Astrocyte (in vitro differentiated cells and primary cell): ENCODE measurements around the gene PRKRA. TPM values are rescaled to one million over a fixed set of nuclear protein-coding genes. Genes with fewer than 3 reads are reported as not detected.
"Not testable (repeated sequence)": the region's sequence is repeated elsewhere in the genome, so short reads cannot be mapped to it uniquely, and the experiment has no call there.

Source experiments
- DNase-seq: peaks from one replicate; pipeline ENCODE4 v3.0.0-alpha.2; 2010; ENCODE audit warnings: low read depth
- FAIRE-seq: peaks from 2 replicates; lab custom pipeline; 2011; peaks lifted over from hg19 to GRCh38; lab: Jason Lieb, UNC
- H2AFZ ChIP-seq: 2 replicates; pipeline ENCODE4 v1.6.0; 2012; ENCODE audit warnings: low read depth, low read length, inconsistent platforms
- H3K27ac ChIP-seq: 2 replicates; pipeline ENCODE4 v1.5.1; 2011; ENCODE audit warnings: low read depth, low read length, inconsistent platforms
- H3K27me3 ChIP-seq: 2 replicates; pipeline ENCODE4 v1.6.0; 2011; ENCODE audit warnings: low read length, inconsistent platforms; ENCODE audit not compliant: insufficient read depth
- H3K36me3 ChIP-seq: 2 replicates; pipeline ENCODE4 v1.5.1; 2011; ENCODE audit warnings: low read length, inconsistent platforms; ENCODE audit not compliant: insufficient read depth
- H3K4me1 ChIP-seq: 2 replicates; pipeline ENCODE4 v1.5.1; 2011; ENCODE audit warnings: low read length, inconsistent platforms; ENCODE audit not compliant: insufficient read depth
- H3K4me2 ChIP-seq: 2 replicates; pipeline ENCODE4 v1.6.0; 2012; ENCODE audit warnings: low read length, inconsistent platforms
- H3K4me3 ChIP-seq: 2 replicates; pipeline ENCODE4 v1.5.1; 2011; ENCODE audit warnings: low read depth, mild to moderate bottlenecking, low read length, inconsistent platforms; ENCODE audit not compliant: insufficient read depth
- H3K79me2 ChIP-seq: 2 replicates; pipeline ENCODE4 v1.6.0; 2012; ENCODE audit warnings: mild to moderate bottlenecking, low read length, inconsistent platforms; ENCODE audit not compliant: insufficient read depth
- H3K9ac ChIP-seq: 2 replicates; pipeline ENCODE4 v1.6.0; 2012; ENCODE audit warnings: mild to moderate bottlenecking, low read length, inconsistent platforms
- H3K9me3 ChIP-seq: 2 replicates; pipeline ENCODE4 v1.5.1; 2012; ENCODE audit warnings: low read depth, mild to moderate bottlenecking, low read length, inconsistent platforms; ENCODE audit not compliant: insufficient read depth
- H4K20me1 ChIP-seq: 2 replicates; pipeline ENCODE4 v1.6.0; 2012; ENCODE audit warnings: low read length, inconsistent platforms; ENCODE audit not compliant: insufficient read depth
- H3K27ac Mint-ChIP-seq: one replicate; pipeline ENCODE4 v1.8.0; 2021; ENCODE audit warnings: mild to moderate bottlenecking, mixed read lengths; ENCODE audit not compliant: unreplicated experiment
- H3K27me3 Mint-ChIP-seq: one replicate; pipeline ENCODE4 v1.8.0; 2021; ENCODE audit warnings: low read depth, mixed read lengths; ENCODE audit not compliant: unreplicated experiment
- H3K36me3 Mint-ChIP-seq: one replicate; pipeline ENCODE4 v1.8.0; 2021; ENCODE audit warnings: low read depth, mixed read lengths; ENCODE audit not compliant: unreplicated experiment
- H3K4me1 Mint-ChIP-seq: one replicate; pipeline ENCODE4 v1.8.0; 2021; ENCODE audit warnings: low read depth, mixed read lengths; ENCODE audit not compliant: unreplicated experiment
- H3K4me3 Mint-ChIP-seq: one replicate; pipeline ENCODE4 v1.8.0; 2021; ENCODE audit warnings: mild to moderate bottlenecking, moderate library complexity, mixed read lengths; ENCODE audit not compliant: unreplicated experiment
- H3K9me3 Mint-ChIP-seq: one replicate; pipeline ENCODE4 v1.8.0; 2021; ENCODE audit warnings: mild to moderate bottlenecking, mixed read lengths; ENCODE audit not compliant: unreplicated experiment
- EZH2 ChIP-seq: IDR thresholded peaks from 2 replicates; pipeline ENCODE4 v1.6.1; 2012; ENCODE audit warnings: mild to moderate bottlenecking, low read length, inconsistent platforms; ENCODE audit not compliant: insufficient read depth
- total RNA-seq: library from RNA; stranded (reverse); gene quantifications from 2 replicates; pipeline ENCODE4 v1.2.1, GENCODE V29; 2021
- TF ChIP-seq, protein P1 (sequence below): IDR thresholded peaks from 2 replicates; pipeline ENCODE4 v1.5.1; 2011; ENCODE audit warnings: low read depth, mild to moderate bottlenecking, inconsistent platforms, low read length, moderate library complexity; ENCODE audit not compliant: insufficient read depth

The PRKRA gene
- total RNA-seq, 1 donor from 2014 or later, result 43.2 TPM

- Mint-ChIP-seq H3K36me3 (peaks cover 42% of the 10 kb centered on the region), H3K4me3 (no peak overlapping the region), H3K9me3 (peaks cover 7% of the 10 kb centered on the region), H3K27ac (no peak overlapping the region), H3K27me3 (no peaks in the 10 kb centered on the region), H3K4me1 (no peaks in the 10 kb centered on the region)
- Histone ChIP-seq H3K4me1 (peaks cover 3% of the 10 kb centered on the region), H4K20me1 (no peaks in the 10 kb centered on the region), H3K27me3 (no peaks in the 10 kb centered on the region), H2AFZ (no peak overlapping the region), H3K79me2 (peaks cover 33% of the 10 kb centered on the region), H3K36me3 (peaks cover 14% of the 10 kb centered on the region), H3K4me3 (no peak overlapping the region), H3K9me3 (no peaks in the 10 kb centered on the region), H3K9ac (no peak overlapping the region), H3K27ac (no peak overlapping the region), H3K4me2 (no peak overlapping the region)
- TF ChIP-seq EZH2, result no peak
- TF ChIP-seq, protein P1, sequence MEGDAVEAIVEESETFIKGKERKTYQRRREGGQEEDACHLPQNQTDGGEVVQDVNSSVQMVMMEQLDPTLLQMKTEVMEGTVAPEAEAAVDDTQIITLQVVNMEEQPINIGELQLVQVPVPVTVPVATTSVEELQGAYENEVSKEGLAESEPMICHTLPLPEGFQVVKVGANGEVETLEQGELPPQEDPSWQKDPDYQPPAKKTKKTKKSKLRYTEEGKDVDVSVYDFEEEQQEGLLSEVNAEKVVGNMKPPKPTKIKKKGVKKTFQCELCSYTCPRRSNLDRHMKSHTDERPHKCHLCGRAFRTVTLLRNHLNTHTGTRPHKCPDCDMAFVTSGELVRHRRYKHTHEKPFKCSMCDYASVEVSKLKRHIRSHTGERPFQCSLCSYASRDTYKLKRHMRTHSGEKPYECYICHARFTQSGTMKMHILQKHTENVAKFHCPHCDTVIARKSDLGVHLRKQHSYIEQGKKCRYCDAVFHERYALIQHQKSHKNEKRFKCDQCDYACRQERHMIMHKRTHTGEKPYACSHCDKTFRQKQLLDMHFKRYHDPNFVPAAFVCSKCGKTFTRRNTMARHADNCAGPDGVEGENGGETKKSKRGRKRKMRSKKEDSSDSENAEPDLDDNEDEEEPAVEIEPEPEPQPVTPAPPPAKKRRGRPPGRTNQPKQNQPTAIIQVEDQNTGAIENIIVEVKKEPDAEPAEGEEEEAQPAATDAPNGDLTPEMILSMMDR, result no peak
- FAIRE-seq, result no peak
- no peak for DNase-seq
These were observed 25.6 kb downstream of the PRKRA start for GRCh38 chr2:178425255-178425827.

DNA sequence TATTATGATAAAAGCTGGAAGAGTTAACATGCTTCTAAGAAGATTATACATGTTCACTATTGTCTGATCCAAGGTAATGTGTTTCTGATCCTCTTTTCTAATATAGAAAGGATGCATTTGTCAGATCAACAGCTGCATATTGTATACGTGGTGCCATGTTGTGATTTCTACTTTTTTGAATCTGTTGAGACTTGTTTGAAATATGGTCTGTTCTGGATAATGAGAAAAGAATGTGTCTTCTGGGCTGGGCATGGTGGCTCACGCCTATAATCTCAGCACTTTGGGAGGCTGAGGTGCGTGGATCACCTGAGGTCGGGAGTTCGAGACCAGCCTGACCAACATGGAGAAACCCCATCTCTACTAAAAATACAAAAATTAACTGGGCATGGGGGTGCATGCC lies 27.2 kb downstream of the PRKRA start:
- H3K4me1 Mint-ChIP-seq, H3K4me2 ChIP-seq, H3K27me3 Mint-ChIP-seq, FAIRE-seq, H3K4me3 ChIP-seq, H3K4me3 Mint-ChIP-seq, H3K27me3 ChIP-seq, H3K9me3 Mint-ChIP-seq, H3K27ac ChIP-seq, H3K36me3 ChIP-seq, H3K27ac Mint-ChIP-seq, H3K9ac ChIP-seq, H4K20me1 ChIP-seq, H2AFZ ChIP-seq, H3K9me3 ChIP-seq, H3K4me1 ChIP-seq, DNase-seq: not testable (repeated sequence)
- peaks cover 33% of the 10 kb centered on the region for H3K36me3 Mint-ChIP-seq
- H3K79me2 ChIP-seq, result peaks cover 33% of the 10 kb centered on the region

- Mint-ChIP-seq H3K4me1 (peaks cover 3% of the 10 kb centered on the region), H3K4me3 (no peak overlapping the region), H3K36me3 (peaks cover 18% of the 10 kb centered on the region), H3K9me3 (peaks cover 5% of the 10 kb centered on the region), H3K27me3 (no peaks in the 10 kb centered on the region), H3K27ac (no peak overlapping the region)
- Histone ChIP-seq H3K79me2 (peaks cover 36% of the 10 kb centered on the region), H3K4me3 (no peak overlapping the region), H3K4me1 (peaks cover 3% of the 10 kb centered on the region), H3K9me3 (no peaks in the 10 kb centered on the region), H4K20me1 (no peaks in the 10 kb centered on the region), H3K4me2 (no peak overlapping the region), H3K27ac (no peak overlapping the region), H3K36me3 (peaks cover under 1% of the 10 kb centered on the region), H3K27me3 (no peaks in the 10 kb centered on the region), H2AFZ (no peak overlapping the region), H3K9ac (no peak overlapping the region)
- DNase-seq (no peak), FAIRE-seq (no peak)
- TF ChIP-seq, protein P1, result no peak
- TF ChIP-seq EZH2, result no peak
These were observed 28.9 kb downstream of the PRKRA start for GRCh38 chr2:178422097-178422496.
